Hepatocyte (in vitro differentiated cells): ENCODE results near the gene TFE3. TPM values are rescaled to one million over a fixed set of nuclear protein-coding genes. Genes with fewer than 3 reads are reported as not detected.
A peak's percentile ranks its signal among the peaks of the same experiment; 100 is the strongest.

ENCODE experiments used
- DNase-seq: peaks from one replicate; pipeline ENCODE4 v3.0.0-alpha.2; 2016; ENCODE audit warnings: low spot score
- H2AFZ ChIP-seq: fragments of 200-600 bp; sonication (generic); 2 replicates; pipeline ENCODE4 v1.6.0; 2016; ENCODE audit warnings: antibody characterized with exemption, mild to moderate bottlenecking
- H3K27ac ChIP-seq: fragments of 200-600 bp; sonication (generic); 2 replicates; pipeline ENCODE4 v1.5.1; 2016; ENCODE audit warnings: mild to moderate bottlenecking
- H3K27me3 ChIP-seq: fragments of 200-600 bp; sonication (generic); 2 replicates; pipeline ENCODE4 v1.6.1; 2016
- H3K36me3 ChIP-seq: fragments of 200-600 bp; sonication (generic); replicated peaks from 2 replicates; pipeline ENCODE4 v1.5.1; 2016; ENCODE audit warnings: low read depth; ENCODE audit not compliant: insufficient read depth
- H3K4me1 ChIP-seq: fragments of 200-600 bp; sonication (generic); 2 replicates; pipeline ENCODE4 v1.5.1; 2016; ENCODE audit warnings: mild to moderate bottlenecking, moderate library complexity; ENCODE audit not compliant: insufficient read depth
- H3K4me2 ChIP-seq: fragments of 200-600 bp; sonication (generic); 2 replicates; pipeline ENCODE4 v1.6.0; 2016
- H3K4me3 ChIP-seq: fragments of 200-600 bp; sonication (generic); 2 replicates; pipeline ENCODE4 v1.5.1; 2016; ENCODE audit warnings: mild to moderate bottlenecking
- H3K79me2 ChIP-seq: fragments of 200-600 bp; sonication (generic); 2 replicates; pipeline ENCODE4 v1.6.0; 2017; ENCODE audit warnings: mild to moderate bottlenecking
- H3K9me2 ChIP-seq: fragments of 200-600 bp; sonication (generic); replicated peaks from 2 replicates; pipeline ENCODE4 v1.6.0; 2017; ENCODE audit warnings: mild to moderate bottlenecking; ENCODE audit not compliant: insufficient read depth
- H3K9me3 ChIP-seq: fragments of 200-600 bp; sonication (generic); 2 replicates; pipeline ENCODE4 v1.5.1; 2016; ENCODE audit warnings: low read depth, mild to moderate bottlenecking
- H4K20me1 ChIP-seq: fragments of 200-600 bp; sonication (generic); 2 replicates; pipeline ENCODE4 v1.6.0; 2016; ENCODE audit warnings: mild to moderate bottlenecking; ENCODE audit not compliant: insufficient read depth, poor library complexity, severe bottlenecking
- CTCF ChIP-seq: fragments of 200-600 bp; sonication (generic); IDR thresholded peaks from 2 replicates; pipeline ENCODE4 v1.5.1; 2016; ENCODE audit warnings: antibody characterized with exemption, mild to moderate bottlenecking; ENCODE audit not compliant: poor library complexity
- EZH2 ChIP-seq: fragments of 200-600 bp; sonication (generic); IDR thresholded peaks from 2 replicates; pipeline ENCODE4 v1.6.1; 2016; ENCODE audit warnings: antibody characterized with exemption, mild to moderate bottlenecking, borderline replicate concordance
- EZH2phosphoT487 ChIP-seq: fragments of 200-600 bp; sonication (generic); IDR thresholded peaks from one replicate; pipeline ENCODE4 v1.6.1; 2018; ENCODE audit warnings: antibody characterized with exemption, mild to moderate bottlenecking, low read depth, moderate library complexity; ENCODE audit not compliant: unreplicated experiment, severe bottlenecking
- WGBS: methylation state at CpG from one replicate; pipeline ENCODE4 v1.1.6; 2016; ENCODE audit warnings: low lambda C conversion rate; ENCODE audit errors: missing lambda C conversion rate; 5-methylcytosine and 5-hydroxymethylcytosine counted together
- polyA plus RNA-seq: library from polyadenylated mRNA; unstranded; fragments of >200 nt; fragmentation: Nextera tagmentation; extraction: Ambion mirVana; gene quantifications from 2 replicates; pipeline ENCODE4 v1.2.1, GENCODE V29; 2016
- total RNA-seq: library from RNA; depleted of rRNA; stranded (reverse); fragments of >200 nt; gene quantifications from 2 replicates; pipeline ENCODE4 v1.2.3, GENCODE V29; 2014

The TFE3 gene
- total and polyA plus RNA-seq, 2 experiments from 2014 or later = 38.3 to 59.8 TPM

GRCh38 chrX:49059681-49060085, 16.5 kb upstream of the TFE3 start:
- TF ChIP-seq CTCF (no peak), EZH2 (no peak)
- WGBS = 39% methylated on average over 7 of the region's 10 CpGs
- peak; percentile 61 for DNase-seq
- no peaks in the 10 kb centered on the region for H4K20me1 ChIP-seq
- H2AFZ ChIP-seq = no peak overlapping the region
- H3K27me3 ChIP-seq = no peaks in the 10 kb centered on the region
- peak overlapping the region; percentile 66 for H3K4me2 ChIP-seq
- H3K79me2 ChIP-seq = peaks cover 4% of the 10 kb centered on the region
- H3K9me2 ChIP-seq = no peaks in the 10 kb centered on the region
- H3K27ac ChIP-seq = peak overlapping the region; percentile 93
- H3K9me3 ChIP-seq = no peaks in the 10 kb centered on the region
- H3K4me1 ChIP-seq = no peaks in the 10 kb centered on the region
- H3K36me3 ChIP-seq = no peaks in the 10 kb centered on the region
- peak overlapping the region; percentile 24 for H3K4me3 ChIP-seq

GRCh38 chrX:49059201-49059600, 16.0 kb upstream of the TFE3 start:
- 48% methylated on average over 2 of the region's 6 CpGs for WGBS
- Histone ChIP-seq H3K9me2 (no peaks in the 10 kb centered on the region), H3K4me3 (peak overlapping the region; percentile 58), H3K27ac (peak overlapping the region; percentile 93), H3K4me2 (peak overlapping the region; percentile 66), H2AFZ (no peak overlapping the region), H3K36me3 (no peaks in the 10 kb centered on the region), H3K4me1 (no peaks in the 10 kb centered on the region), H3K9me3 (no peaks in the 10 kb centered on the region), H4K20me1 (no peaks in the 10 kb centered on the region), H3K27me3 (no peaks in the 10 kb centered on the region), H3K79me2 (peaks cover 4% of the 10 kb centered on the region)
- DNase-seq = no peak
- TF ChIP-seq CTCF (no peak), EZH2 (no peak), EZH2phosphoT487 (no peak)

GRCh38 chrX:49058794-49059193, 15.6 kb upstream of the TFE3 start, which contains the start of gene CCDC120:
Gene CCDC120, plus strand, starts transcription at chrX:49058999. Its CDS starts 3,043 bp downstream, at chrX:49062042.
- peak; percentile 64 for DNase-seq
- Histone ChIP-seq H3K27ac (peak within 1 kb of the TSS; percentile 93), H3K27me3 (no peaks in the 10 kb centered on the region), H3K79me2 (peaks cover 7% of the 10 kb centered on the region), H3K9me2 (no peaks in the 10 kb centered on the region), H3K9me3 (no peaks in the 10 kb centered on the region), H4K20me1 (no peaks in the 10 kb centered on the region), H3K4me1 (no peaks in the 10 kb centered on the region), H3K4me3 (peak within 1 kb of the TSS; percentile 58), H2AFZ (no peak within 1 kb of the TSS), H3K36me3 (no peaks in the 10 kb centered on the region), H3K4me2 (peak within 1 kb of the TSS; percentile 66)
- TF ChIP-seq EZH2 (no peak), CTCF (no peak), EZH2phosphoT487 (no peak)
- WGBS = 29% methylated on average over 4 of the region's 5 CpGs
